Tibial nerve (tissue), 4 donors: ENCODE results near the gene LRRC59. TPM values are rescaled to one million over a fixed set of nuclear protein-coding genes. Genes with fewer than 3 reads are reported as not detected.

Experiments
- DNase-seq, 2 donors: peaks; one replicate each; pipeline ENCODE4 v3.0.0-alpha.2; 2019; ENCODE audit warnings: low spot score in 2 of 2
- H3K27ac ChIP-seq, 4 donors: fragments of 200-600 bp; sonication (generic) in 3 of 4; one replicate each; pipeline ENCODE4 v1.5.1; 2017 to 2019; ENCODE audit warnings: mild to moderate bottlenecking in 1 of 4
- H3K27me3 ChIP-seq, 2 donors: fragments of 200-600 bp; sonication (generic) in 1 of 2; one replicate each; pipeline versions ENCODE4 v1.5.1 to v1.6.0; 2017 to 2019
- H3K36me3 ChIP-seq, 3 donors: fragments of 200-600 bp; sonication (generic); one replicate each; pipeline ENCODE4 v1.5.1; 2018 to 2019
- H3K4me1 ChIP-seq, 4 donors: fragments of 200-600 bp; sonication (generic) in 3 of 4; one replicate each; pipeline ENCODE4 v1.5.1; 2017 to 2019
- H3K4me3 ChIP-seq, 4 donors: fragments of 200-600 bp; sonication (generic) in 3 of 4; one replicate each; pipeline ENCODE4 v1.5.1; 2017 to 2019; ENCODE audit warnings: mild to moderate bottlenecking in 1 of 4, moderate library complexity in 1 of 4
- H3K9me3 ChIP-seq, 4 donors: fragments of 200-600 bp; sonication (generic) in 3 of 4; one replicate each; pipeline ENCODE4 v1.5.1; 2017 to 2019
- CTCF ChIP-seq, 5 experiments: fragments of 200-600 bp in 3 of 5; fragments of 450-650 bp in 2 of 5; sonication (generic) in 3 of 5; IDR thresholded peaks; one replicate each; pipeline ENCODE4 v1.5.1; 2016 to 2019; ENCODE audit warnings: antibody characterized with exemption in 5 of 5, mild to moderate bottlenecking in 3 of 5, moderate library complexity in 2 of 5
- EP300 ChIP-seq, 2 donors: sonication (generic); formaldehyde crosslinking; IDR thresholded peaks; one replicate each; pipeline ENCODE4 v1.6.1; 2017; ENCODE audit warnings: antibody characterized with exemption in 2 of 2, mild to moderate bottlenecking in 1 of 2
- POLR2A ChIP-seq, 2 donors: fragments of 450-650 bp; IDR thresholded peaks; one replicate each; pipeline ENCODE4 v1.6.1; 2017; ENCODE audit warnings: antibody characterized with exemption in 2 of 2, mild to moderate bottlenecking in 2 of 2, moderate library complexity in 2 of 2
- WGBS, 2 donors: methylation state at CpG; one replicate each; pipeline ENCODE4 v1.1.5; 2018; 5-methylcytosine and 5-hydroxymethylcytosine counted together
- total RNA-seq, 4 donors: library from RNA; depleted of rRNA; stranded (reverse); fragments of >200 nt; gene quantifications; one replicate each; pipeline ENCODE4 v1.1.0, GENCODE V29; 2016

LRRC59 gene
- total RNA-seq, 4 donors from 2014 or later, result 26.0 to 72.6 (median 36.3) TPM

DNA sequence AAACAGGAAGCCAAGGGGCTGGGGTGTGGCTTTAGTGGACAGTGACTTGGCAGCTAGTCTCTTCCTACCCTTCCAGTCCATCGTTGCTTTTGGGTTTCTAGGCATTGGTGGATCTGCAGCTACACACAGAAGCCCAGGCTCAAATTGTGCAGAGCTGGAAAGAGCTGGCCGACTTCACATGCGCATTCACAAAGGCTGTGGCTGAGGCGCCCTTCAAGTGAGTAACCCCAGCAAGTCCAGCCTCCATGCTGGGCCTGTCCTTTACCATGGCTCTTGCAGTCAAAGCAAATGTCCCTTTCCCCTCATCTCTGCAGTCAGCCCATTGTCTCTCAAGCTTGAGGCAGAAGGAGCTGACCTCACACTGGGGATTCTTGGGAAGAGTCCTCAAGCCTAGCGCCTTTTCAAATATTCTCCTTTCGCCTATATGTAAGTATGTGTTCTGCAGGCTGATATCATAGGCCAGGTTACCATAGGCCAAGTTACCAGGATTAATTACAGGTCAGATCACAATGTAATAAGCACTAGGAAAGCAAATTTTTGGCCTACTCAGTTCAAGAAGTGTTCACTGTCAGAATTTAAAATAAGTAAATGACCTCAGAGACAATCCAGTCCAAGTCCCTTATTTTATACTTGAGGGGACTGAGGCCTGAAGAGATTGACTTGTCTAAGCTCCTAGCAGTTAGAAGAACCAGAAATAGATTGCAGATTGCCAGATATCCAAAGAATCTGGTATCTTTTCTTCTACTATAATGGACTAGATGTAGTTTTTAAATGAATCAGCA lies 17.8 kb downstream of the LRRC59 start:
- TF ChIP-seq EP300 (IDR thresholded peaks at IDR 0.05), result no peak
- TF ChIP-seq CTCF (IDR thresholded peaks at IDR 0.05), result no peak
- no peak for TF ChIP-seq POLR2A (IDR thresholded peaks at IDR 0.05)
- WGBS, 2 donors, result 86 to 95% methylated on average over 6 of the region's 6 CpGs
- no peak overlapping the region for H3K4me3 ChIP-seq
- H3K4me1 ChIP-seq, result peaks cover 0 to 5% (median 0%) of the 10 kb centered on the region in 4 donors
- DNase-seq, result no peak
- H3K36me3 ChIP-seq, result peaks cover 0 to 44% (median 21%) of the 10 kb centered on the region in 3 donors
- no peak overlapping the region for H3K27ac ChIP-seq
- H3K27me3 ChIP-seq, result no peaks in the 10 kb centered on the region
- H3K9me3 ChIP-seq, result no peaks in the 10 kb centered on the region

DNA sequence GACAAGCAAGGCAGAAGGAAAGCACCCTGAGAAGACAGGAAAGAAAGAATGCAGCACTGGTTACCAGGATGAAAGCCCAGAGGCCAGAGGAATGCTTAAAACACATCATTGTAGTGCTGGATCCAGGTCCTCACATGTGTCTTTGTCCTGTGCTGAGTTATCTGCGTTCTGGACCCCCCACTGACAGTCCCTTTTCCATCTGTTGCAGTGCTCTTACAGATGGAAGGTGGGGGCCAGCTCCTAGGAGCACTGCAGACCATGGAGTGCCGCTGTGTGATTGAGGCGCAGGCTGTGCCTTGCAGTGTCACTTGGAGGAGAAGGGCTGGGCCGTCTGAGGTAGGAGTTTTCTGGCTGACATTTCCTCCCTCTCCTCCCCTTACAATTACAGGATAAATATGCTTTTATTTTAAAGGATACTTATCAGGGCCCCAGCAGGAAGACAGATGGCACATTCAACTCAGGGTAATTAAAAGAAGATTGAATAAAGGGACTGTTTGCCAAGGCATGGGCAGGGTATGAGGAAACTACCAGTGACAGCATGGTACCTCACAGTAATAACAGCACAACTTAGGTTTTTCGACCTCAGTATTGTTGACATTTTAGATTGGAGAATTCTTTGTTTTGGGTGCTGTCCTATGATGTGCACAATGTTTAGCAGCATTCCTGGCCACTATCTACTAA lies 21.3 kb downstream of the LRRC59 start:
- no peaks in the 10 kb centered on the region for H3K9me3 ChIP-seq
- H3K4me3 ChIP-seq, result no peak overlapping the region
- H3K4me1 ChIP-seq, result peaks cover 0 to 23% (median 16%) of the 10 kb centered on the region in 4 donors
- no peak for DNase-seq
- no peak overlapping the region for H3K27ac ChIP-seq
- TF ChIP-seq POLR2A (IDR thresholded peaks at IDR 0.05) (no peak), CTCF (IDR thresholded peaks at IDR 0.05) (no peak), EP300 (IDR thresholded peaks at IDR 0.05) (no peak)
- 75 to 84% methylated on average over 5 of the region's 5 CpGs for WGBS, 2 donors
- H3K36me3 ChIP-seq, result peaks cover 0 to 10% (median 0%) of the 10 kb centered on the region in 3 donors
- H3K27me3 ChIP-seq, result no peaks in the 10 kb centered on the region

GRCh38 chr17:50373705-50374104 lies 23.6 kb downstream of the LRRC59 start:
- H3K27me3 ChIP-seq, result no peaks in the 10 kb centered on the region
- no peak overlapping the region for H3K27ac ChIP-seq
- WGBS, 2 donors, result 84% methylated on average over 2 of the region's 2 CpGs
- DNase-seq, result no peak
- peaks cover 0 to 18% (median 11%) of the 10 kb centered on the region in 3 donors for H3K36me3 ChIP-seq
- no peaks in the 10 kb centered on the region for H3K9me3 ChIP-seq
- peaks cover 0 to 26% (median 16%) of the 10 kb centered on the region in 4 donors for H3K4me1 ChIP-seq
- TF ChIP-seq EP300 (IDR thresholded peaks at IDR 0.05) (no peak), POLR2A (IDR thresholded peaks at IDR 0.05) (no peak), CTCF (IDR thresholded peaks at IDR 0.05) (no peak)
- H3K4me3 ChIP-seq, result peak overlapping the region in 1 of 4 donors; percentile 89

- H3K27me3 ChIP-seq, result no peaks in the 10 kb centered on the region
- TF ChIP-seq POLR2A (IDR thresholded peaks at IDR 0.05) (peak in 1 of 2 donors; percentile 62), EP300 (IDR thresholded peaks at IDR 0.05) (peak in 1 of 2 donors; percentile 94), CTCF (IDR thresholded peaks at IDR 0.05) (peak in 1 of 5 experiments; percentile 30)
Observed at GRCh38 chr17:50372758-50373556, 24.4 kb downstream of the LRRC59 start, which contains the start of the genes EME1 and MRPL27. Gene EME1 (plus strand): TSS chr17:50373229. CDS start chr17:50375209, 1,980 bp downstream. Gene MRPL27 (minus strand): TSS chr17:50373184. CDS start chr17:50373170, 14 bp downstream.

More at GRCh38 chr17:50372758-50373556, 24.4 kb downstream of the LRRC59 start, which contains the start of the genes EME1 and MRPL27:
- Histone ChIP-seq H3K4me1 (peaks cover 0 to 26% (median 16%) of the 10 kb centered on the region in 4 donors), H3K27ac (peak within 1 kb of the TSS; percentile 83 to 97 (median 96)), H3K9me3 (no peaks in the 10 kb centered on the region), H3K36me3 (peaks cover 0 to 25% (median 16%) of the 10 kb centered on the region in 3 donors), H3K4me3 (peak within 1 kb of the TSS; percentile 51 to 89 (median 72))
- DNase-seq, result peak; percentile 60 to 84
- WGBS, 2 donors, result 1% methylated on average over 38 to 42 of the region's 42 CpGs
